ENCODE data around the gene CD19.
A peak's percentile ranks its signal among the peaks of the same experiment; 100 is the strongest.

The CD19 gene

GRCh38 chr16:28982418-28982817 lies 50.6 kb downstream of the CD19 start:
- no peak for DNase-seq (ENCODE audit: low read depth in 3 of 3)

- no peak for DNase-seq (ENCODE audit: low read depth in 3 of 3)
Observed at GRCh38 chr16:28982949-28983348, 51.2 kb downstream of the CD19 start.

- DNase-seq (ENCODE audit: low read depth in 3 of 3): no peak
Observed at GRCh38 chr16:28983644-28984043, 51.9 kb downstream of the CD19 start.

GRCh38 chr16:28984091-28984490 lies 52.3 kb downstream of the CD19 start:
- no peak for DNase-seq (ENCODE audit: low read depth in 3 of 3)

GRCh38 chr16:28984619-28985135 lies 52.9 kb downstream of the CD19 start, which contains the start of gene LAT:
Gene LAT (plus strand): TSS chr16:28985052. CDS start chr16:28985418, 366 bp downstream.
- peak; percentile 60 to 69 (median 66) for DNase-seq (ENCODE audit: low read depth in 3 of 3)

GRCh38 chr16:28985211-28986041 lies 53.7 kb downstream of the CD19 start:
- no peak for DNase-seq (ENCODE audit: low read depth in 3 of 3)

- no peak for DNase-seq (ENCODE audit: low read depth in 3 of 3)
Observed at GRCh38 chr16:28986046-28986445, 54.3 kb downstream of the CD19 start.

GRCh38 chr16:28986492-28986891 lies 54.7 kb downstream of the CD19 start:
- DNase-seq (ENCODE audit: low read depth in 3 of 3): no peak

GRCh38 chr16:28987170-28987853 lies 55.5 kb downstream of the CD19 start:
- no peak for DNase-seq (ENCODE audit: low read depth in 3 of 3)

All from stimulated activated CD4-positive, alpha-beta T cell treated with anti-CD3 and anti-CD28 coated beads, TNF-alpha, amount 100 ng/mL, for 4 hours (primary cell).